GM04504 (cell line): ENCODE results near the gene MIEF1.
"Not testable (repeated sequence)": the region's sequence is repeated elsewhere in the genome, so short reads cannot be mapped to it uniquely, and the experiment has no call there.

Experiments used
- DNase-seq: peaks from one replicate; pipeline ENCODE4 v3.0.0-alpha.2; 2012; ENCODE audit warnings: low read depth

MIEF1 gene

GRCh38 chr22:39513791-39514190 lies 11.7 kb downstream of the MIEF1 start:
- DNase-seq, result no peak

- DNase-seq, result no peak
These were observed 12.4 kb downstream of the MIEF1 start for GRCh38 chr22:39514373-39514973.

- no peak for DNase-seq
These were observed 13.4 kb downstream of the MIEF1 start for GRCh38 chr22:39515266-39516050.

GRCh38 chr22:39517470-39517869 lies 15.4 kb downstream of the MIEF1 start:
- DNase-seq, result no peak

GRCh38 chr22:39518144-39518786 lies 16.2 kb downstream of the MIEF1 start:
- DNase-seq, result no peak

- no peak for DNase-seq
These were observed 17.0 kb downstream of the MIEF1 start for GRCh38 chr22:39518996-39519680.

GRCh38 chr22:39519681-39520225 lies 17.7 kb downstream of the MIEF1 start:
- peak; percentile 99 for DNase-seq

GRCh38 chr22:39520226-39521105 lies 18.4 kb downstream of the MIEF1 start, which contains the start of gene ATF4:
Gene ATF4 (plus strand): TSS chr22:39520562. CDS start chr22:39521446, 884 bp downstream.
- no peak for DNase-seq

GRCh38 chr22:39521106-39521885 lies 19.2 kb downstream of the MIEF1 start:
- DNase-seq, result not testable (repeated sequence)

- DNase-seq, result not testable (repeated sequence)
These were observed 20.0 kb downstream of the MIEF1 start for GRCh38 chr22:39522091-39522490.

GRCh38 chr22:39522567-39523300 lies 20.6 kb downstream of the MIEF1 start:
- no peak for DNase-seq

- no peak for DNase-seq
These were observed 22.1 kb downstream of the MIEF1 start for GRCh38 chr22:39524089-39524752.

GRCh38 chr22:39524753-39525657 lies 22.9 kb downstream of the MIEF1 start:
- no peak for DNase-seq

GRCh38 chr22:39525658-39525975 lies 23.5 kb downstream of the MIEF1 start:
- DNase-seq, result no peak

GRCh38 chr22:39526736-39527171 lies 24.7 kb downstream of the MIEF1 start:
- DNase-seq, result no peak

- no peak for DNase-seq
These were observed 25.4 kb downstream of the MIEF1 start for GRCh38 chr22:39527481-39527961.

GRCh38 chr22:39528080-39528661 lies 26.1 kb downstream of the MIEF1 start:
- no peak for DNase-seq
